Amniotic stem cell (primary cell): ENCODE measurements around the gene SCFD2.

ENCODE experiments used
- DNase-seq: peaks from one replicate; lab custom pipeline; 2025; lab: John Stamatoyannopoulos, UW

Gene SCFD2

GRCh38 chr4:52880994-52881393 lies 484.9 kb downstream of the SCFD2 start:
- no peak for DNase-seq

GRCh38 chr4:52879471-52879870 lies 486.4 kb downstream of the SCFD2 start:
- no peak for DNase-seq

- DNase-seq: no peak
Measured at GRCh38 chr4:52877694-52878093, 488.2 kb downstream of the SCFD2 start.

- DNase-seq: no peak
Measured at GRCh38 chr4:52877036-52877435, 488.8 kb downstream of the SCFD2 start.

- DNase-seq: no peak
Measured at GRCh38 chr4:52876069-52876468, 489.8 kb downstream of the SCFD2 start.

GRCh38 chr4:52874948-52875347 lies 490.9 kb downstream of the SCFD2 start:
- no peak for DNase-seq

- no peak for DNase-seq
Measured at GRCh38 chr4:52873861-52874343, 492.0 kb downstream of the SCFD2 start.

- DNase-seq: no peak
Measured at GRCh38 chr4:52873191-52873590, 492.7 kb downstream of the SCFD2 start.

- DNase-seq: no peak
Measured at GRCh38 chr4:52870225-52870624, 495.6 kb downstream of the SCFD2 start.

GRCh38 chr4:52869656-52870055 lies 496.2 kb downstream of the SCFD2 start:
- no peak for DNase-seq

GRCh38 chr4:52869196-52869595 lies 496.7 kb downstream of the SCFD2 start:
- no peak for DNase-seq

- DNase-seq: no peak
Measured at GRCh38 chr4:52868133-52868532, 497.7 kb downstream of the SCFD2 start.

GRCh38 chr4:52867163-52867562 lies 498.7 kb downstream of the SCFD2 start:
- no peak for DNase-seq

GRCh38 chr4:52866734-52867133 lies 499.1 kb downstream of the SCFD2 start:
- DNase-seq: no peak

- DNase-seq: no peak
Measured at GRCh38 chr4:52865300-52865699, 500.6 kb downstream of the SCFD2 start.

- no peak for DNase-seq
Measured at GRCh38 chr4:52864793-52865192, 501.1 kb downstream of the SCFD2 start.

GRCh38 chr4:52863324-52863723 lies 502.5 kb downstream of the SCFD2 start:
- no peak for DNase-seq

GRCh38 chr4:52862639-52863161 lies 503.2 kb downstream of the SCFD2 start:
- DNase-seq: no peak

- peak; percentile 10 for DNase-seq
Measured at GRCh38 chr4:52861879-52862616, 503.8 kb downstream of the SCFD2 start, which contains the start of gene RASL11B. Gene RASL11B, plus strand, starts transcription at chr4:52862317. Its CDS starts 191 bp downstream, at chr4:52862508.

GRCh38 chr4:52861171-52861823 lies 504.6 kb downstream of the SCFD2 start:
- no peak for DNase-seq

GRCh38 chr4:52860361-52860760 lies 505.5 kb downstream of the SCFD2 start:
- no peak for DNase-seq

GRCh38 chr4:52856801-52857200 lies 509.1 kb downstream of the SCFD2 start:
- no peak for DNase-seq

- DNase-seq: peak; percentile 53
Measured at GRCh38 chr4:52853351-52853750, 512.5 kb downstream of the SCFD2 start.
